ENCODE measurements around the gene CCDC85B. TPM values are rescaled to one million over a fixed set of nuclear protein-coding genes. Genes with fewer than 3 reads are reported as not detected.

Gene CCDC85B
- total and polyA plus RNA-seq, 2 of the 13 experiments (the other 11 are each of a cell fraction or from before 2014, with no cell fraction given) = 8.2 to 19.5 TPM

- no peak for TF ChIP-seq KIAA2018 (CRISPR knock-in tag; IDR thresholded peaks at IDR 0.05; ENCODE audit: borderline replicate concordance)
- TF ChIP-seq NR2F1 (CRISPR knock-in tag; IDR thresholded peaks at IDR 0.05) = 0 out of 4 replicates have a peak, but pooled peaks of 1 of the 2 experiments have one; percentile 13
- TF ChIP-seq ZNF607 (CRISPR knock-in tag; IDR thresholded peaks at IDR 0.05; ENCODE audit: borderline replicate concordance) = no peak
- TF ChIP-seq ZNF740 (CRISPR knock-in tag; IDR thresholded peaks at IDR 0.05) = no peak
- TF ChIP-seq ZNF850 (CRISPR knock-in tag; conservative IDR thresholded peaks at IDR 0.05) = no peak
- TF ChIP-seq HNRNPL (IDR thresholded peaks at IDR 0.05; ENCODE audit: low read depth, low read length) = peak; percentile 66; the same call in 1 of the 2 replicates
- TF ChIP-seq MZF1 (CRISPR knock-in tag; IDR thresholded peaks at IDR 0.05; ENCODE audit: borderline replicate concordance) = no peak
These were observed 41.1 kb upstream of the CCDC85B start (continued) for GRCh38 chr11:65849366-65849765.

All from HepG2 (cell line).